Activated naive CD4-positive, alpha-beta T cell treated with anti-CD3 and anti-CD28 coated beads, Interleukin-2, amount 10 ng/mL, durations not matched to agents 7 days and 5 days (primary cell): ENCODE results near the gene ADAMTS2.

Experiments used
- CTCF ChIA-PET: fragments of 350-600 bp; sonication (Branson Sonifier 250); formaldehyde crosslinking; loops from one replicate; lab custom pipeline; 2021; ENCODE audit warnings: antibody characterized with exemption; lab: Charles Lee
- DNase-seq: peaks from one replicate; pipeline ENCODE4 v3.0.0-alpha.2; 2020
- H3K27ac Mint-ChIP-seq: one replicate; pipeline ENCODE4 v1.8.0; 2021; ENCODE audit warnings: mild to moderate bottlenecking, moderate library complexity, mixed read lengths
- H3K27me3 Mint-ChIP-seq: one replicate; pipeline ENCODE4 v1.8.0; 2021; ENCODE audit warnings: mild to moderate bottlenecking, mixed read lengths
- H3K36me3 Mint-ChIP-seq: one replicate; pipeline ENCODE4 v1.8.0; 2021; ENCODE audit warnings: mixed read lengths
- H3K4me1 Mint-ChIP-seq: one replicate; pipeline ENCODE4 v1.8.0; 2021; ENCODE audit warnings: mixed read lengths
- H3K4me3 Mint-ChIP-seq: one replicate; pipeline ENCODE4 v1.8.0; 2021; ENCODE audit warnings: mild to moderate bottlenecking, moderate library complexity, mixed read lengths
- H3K9me3 Mint-ChIP-seq: one replicate; pipeline ENCODE4 v1.8.0; 2021; ENCODE audit warnings: mixed read lengths

ADAMTS2 gene

GRCh38 chr5:179297486-179298180 is 47.6 kb downstream of the ADAMTS2 start:
- Mint-ChIP-seq H3K4me1 (no peaks in the 10 kb centered on the region), H3K27ac (no peak overlapping the region), H3K4me3 (no peak overlapping the region), H3K36me3 (no peaks in the 10 kb centered on the region), H3K27me3 (no peaks in the 10 kb centered on the region), H3K9me3 (peaks cover 9% of the 10 kb centered on the region)
- DNase-seq, result no peak
- CTCF ChIA-PET, result no interaction called here

- no peaks in the 10 kb centered on the region for H3K27me3 Mint-ChIP-seq
- no peak for DNase-seq
- peaks cover 7% of the 10 kb centered on the region for H3K9me3 Mint-ChIP-seq
- CTCF ChIA-PET, result no interaction called here
- no peaks in the 10 kb centered on the region for H3K4me1 Mint-ChIP-seq
- H3K36me3 Mint-ChIP-seq, result no peaks in the 10 kb centered on the region
- no peak overlapping the region for H3K4me3 Mint-ChIP-seq
- no peak overlapping the region for H3K27ac Mint-ChIP-seq
These were observed 48.2 kb downstream of the ADAMTS2 start for GRCh38 chr5:179297026-179297425.

- no peaks in the 10 kb centered on the region for H3K27me3 Mint-ChIP-seq
- H3K4me3 Mint-ChIP-seq, result no peak overlapping the region
- H3K9me3 Mint-ChIP-seq, result peaks cover 5% of the 10 kb centered on the region
- no peak overlapping the region for H3K27ac Mint-ChIP-seq
- H3K4me1 Mint-ChIP-seq, result no peaks in the 10 kb centered on the region
- DNase-seq, result no peak
- H3K36me3 Mint-ChIP-seq, result no peaks in the 10 kb centered on the region
- CTCF ChIA-PET, result no interaction called here
These were observed 49.0 kb downstream of the ADAMTS2 start for GRCh38 chr5:179296150-179296821.

- Mint-ChIP-seq H3K27me3 (no peaks in the 10 kb centered on the region), H3K27ac (no peak overlapping the region), H3K9me3 (peaks cover 3% of the 10 kb centered on the region), H3K4me3 (no peak overlapping the region), H3K4me1 (no peaks in the 10 kb centered on the region), H3K36me3 (no peaks in the 10 kb centered on the region)
- CTCF ChIA-PET, result no interaction called here
- DNase-seq, result no peak
These were observed 49.5 kb downstream of the ADAMTS2 start for GRCh38 chr5:179295778-179296149.

GRCh38 chr5:179294891-179295777 is 50.1 kb downstream of the ADAMTS2 start:
- peaks cover 3% of the 10 kb centered on the region for H3K9me3 Mint-ChIP-seq
- H3K27ac Mint-ChIP-seq, result no peak overlapping the region
- H3K4me3 Mint-ChIP-seq, result no peak overlapping the region
- H3K27me3 Mint-ChIP-seq, result no peaks in the 10 kb centered on the region
- no peaks in the 10 kb centered on the region for H3K4me1 Mint-ChIP-seq
- DNase-seq, result no peak
- H3K36me3 Mint-ChIP-seq, result no peaks in the 10 kb centered on the region
- CTCF ChIA-PET, result no interaction called here

- Mint-ChIP-seq H3K27me3 (no peaks in the 10 kb centered on the region), H3K9me3 (no peaks in the 10 kb centered on the region), H3K4me1 (no peaks in the 10 kb centered on the region), H3K36me3 (no peaks in the 10 kb centered on the region), H3K4me3 (no peak overlapping the region), H3K27ac (no peak overlapping the region)
- DNase-seq, result no peak
- CTCF ChIA-PET, result no interaction called here
These were observed 51.0 kb downstream of the ADAMTS2 start for GRCh38 chr5:179294131-179294780.

GRCh38 chr5:179292681-179293635 is 52.3 kb downstream of the ADAMTS2 start:
- Mint-ChIP-seq H3K9me3 (no peaks in the 10 kb centered on the region), H3K36me3 (no peaks in the 10 kb centered on the region), H3K27ac (no peak overlapping the region), H3K27me3 (no peaks in the 10 kb centered on the region), H3K4me3 (no peak overlapping the region), H3K4me1 (no peaks in the 10 kb centered on the region)
- CTCF ChIA-PET, result no interaction called here
- no peak for DNase-seq

GRCh38 chr5:179292202-179292601 is 53.1 kb downstream of the ADAMTS2 start:
- H3K4me3 Mint-ChIP-seq, result no peak overlapping the region
- H3K9me3 Mint-ChIP-seq, result no peaks in the 10 kb centered on the region
- no peak overlapping the region for H3K27ac Mint-ChIP-seq
- H3K36me3 Mint-ChIP-seq, result no peaks in the 10 kb centered on the region
- no peaks in the 10 kb centered on the region for H3K27me3 Mint-ChIP-seq
- DNase-seq, result no peak
- CTCF ChIA-PET, result no interaction called here
- H3K4me1 Mint-ChIP-seq, result no peaks in the 10 kb centered on the region

- H3K4me1 Mint-ChIP-seq, result no peaks in the 10 kb centered on the region
- H3K4me3 Mint-ChIP-seq, result no peak overlapping the region
- CTCF ChIA-PET, result no interaction called here
- H3K27me3 Mint-ChIP-seq, result no peaks in the 10 kb centered on the region
- no peaks in the 10 kb centered on the region for H3K36me3 Mint-ChIP-seq
- DNase-seq, result no peak
- no peaks in the 10 kb centered on the region for H3K9me3 Mint-ChIP-seq
- H3K27ac Mint-ChIP-seq, result no peak overlapping the region
These were observed 54.4 kb downstream of the ADAMTS2 start for GRCh38 chr5:179290681-179291540.

GRCh38 chr5:179289756-179290385 is 55.4 kb downstream of the ADAMTS2 start:
- Mint-ChIP-seq H3K4me1 (no peaks in the 10 kb centered on the region), H3K9me3 (no peaks in the 10 kb centered on the region), H3K4me3 (no peak overlapping the region), H3K27ac (no peak overlapping the region), H3K27me3 (no peaks in the 10 kb centered on the region), H3K36me3 (no peaks in the 10 kb centered on the region)
- CTCF ChIA-PET, result no interaction called here
- no peak for DNase-seq

- no peaks in the 10 kb centered on the region for H3K9me3 Mint-ChIP-seq
- H3K4me3 Mint-ChIP-seq, result no peak overlapping the region
- H3K27ac Mint-ChIP-seq, result no peak overlapping the region
- DNase-seq, result no peak
- no peaks in the 10 kb centered on the region for H3K4me1 Mint-ChIP-seq
- H3K27me3 Mint-ChIP-seq, result no peaks in the 10 kb centered on the region
- H3K36me3 Mint-ChIP-seq, result no peaks in the 10 kb centered on the region
- CTCF ChIA-PET, result no interaction called here
These were observed 56.5 kb downstream of the ADAMTS2 start for GRCh38 chr5:179288809-179289185.

- no peaks in the 10 kb centered on the region for H3K27me3 Mint-ChIP-seq
These were observed 57.0 kb downstream of the ADAMTS2 start for GRCh38 chr5:179288101-179288808.

More at GRCh38 chr5:179288101-179288808, 57.0 kb downstream of the ADAMTS2 start:
- CTCF ChIA-PET, result no interaction called here
- H3K4me1 Mint-ChIP-seq, result no peaks in the 10 kb centered on the region
- no peak overlapping the region for H3K4me3 Mint-ChIP-seq
- H3K9me3 Mint-ChIP-seq, result no peaks in the 10 kb centered on the region
- no peak for DNase-seq
- no peaks in the 10 kb centered on the region for H3K36me3 Mint-ChIP-seq
- H3K27ac Mint-ChIP-seq, result no peak overlapping the region
